ENCODE results near the gene KCNMB4.

Gene KCNMB4

DNA sequence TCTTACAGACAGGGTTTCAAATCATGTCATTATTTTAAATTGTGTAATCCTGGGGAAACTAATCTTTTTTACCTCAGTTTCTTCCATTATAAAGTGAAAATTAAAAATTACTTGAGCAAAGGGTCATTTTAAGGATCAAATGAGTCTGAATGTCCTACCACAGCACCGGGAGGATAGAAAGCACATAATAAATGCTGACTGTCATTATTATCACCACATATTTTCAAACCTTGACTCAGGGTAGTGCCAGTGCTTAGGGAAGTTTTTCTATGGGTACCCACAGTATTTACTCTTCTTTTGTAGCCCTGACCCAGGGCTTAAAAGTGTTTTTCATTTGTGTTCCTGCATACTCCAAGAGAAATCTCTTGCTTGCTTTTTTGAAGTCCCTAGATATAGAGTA is 60.5 kb downstream of the KCNMB4 start:
- Histone ChIP-seq H3K9me3 (ENCODE audit: insufficient read depth, low read length, severe bottlenecking) (no peaks in the 10 kb centered on the region), H3K4me1 (ENCODE audit: insufficient read depth, low read length) (no peaks in the 10 kb centered on the region), H3K79me2 (ENCODE audit: insufficient read depth, low read length) (no peaks in the 10 kb centered on the region), H3K9ac (ENCODE audit: low read depth, low read length) (no peak overlapping the region), H3K27me3 (ENCODE audit: insufficient read depth, low read length, poor library complexity) (no peaks in the 10 kb centered on the region), H3K4me3 (ENCODE audit: low read depth in 1 of 2, low read length in 2 of 2) (no peak overlapping the region), H2AFZ (ENCODE audit: low read depth, low read length) (no peak overlapping the region), H3K36me3 (ENCODE audit: insufficient read depth, low read length) (no peaks in the 10 kb centered on the region), H3K27ac (ENCODE audit: low read length) (no peak overlapping the region), H4K20me1 (ENCODE audit: insufficient read depth, low read length) (no peaks in the 10 kb centered on the region), H3K4me2 (ENCODE audit: insufficient read depth, low read length) (no peak overlapping the region)
- no peak for DNase-seq
- TF ChIP-seq, protein P1, sequence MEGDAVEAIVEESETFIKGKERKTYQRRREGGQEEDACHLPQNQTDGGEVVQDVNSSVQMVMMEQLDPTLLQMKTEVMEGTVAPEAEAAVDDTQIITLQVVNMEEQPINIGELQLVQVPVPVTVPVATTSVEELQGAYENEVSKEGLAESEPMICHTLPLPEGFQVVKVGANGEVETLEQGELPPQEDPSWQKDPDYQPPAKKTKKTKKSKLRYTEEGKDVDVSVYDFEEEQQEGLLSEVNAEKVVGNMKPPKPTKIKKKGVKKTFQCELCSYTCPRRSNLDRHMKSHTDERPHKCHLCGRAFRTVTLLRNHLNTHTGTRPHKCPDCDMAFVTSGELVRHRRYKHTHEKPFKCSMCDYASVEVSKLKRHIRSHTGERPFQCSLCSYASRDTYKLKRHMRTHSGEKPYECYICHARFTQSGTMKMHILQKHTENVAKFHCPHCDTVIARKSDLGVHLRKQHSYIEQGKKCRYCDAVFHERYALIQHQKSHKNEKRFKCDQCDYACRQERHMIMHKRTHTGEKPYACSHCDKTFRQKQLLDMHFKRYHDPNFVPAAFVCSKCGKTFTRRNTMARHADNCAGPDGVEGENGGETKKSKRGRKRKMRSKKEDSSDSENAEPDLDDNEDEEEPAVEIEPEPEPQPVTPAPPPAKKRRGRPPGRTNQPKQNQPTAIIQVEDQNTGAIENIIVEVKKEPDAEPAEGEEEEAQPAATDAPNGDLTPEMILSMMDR (IDR thresholded peaks at IDR 0.05; ENCODE audit: borderline replicate concordance, extremely low read depth, low read length, poor library complexity, severe bottlenecking): no peak
- no peak for TF ChIP-seq EZH2 (IDR thresholded peaks at IDR 0.05; ENCODE audit: borderline replicate concordance, low read depth, low read length, severe bottlenecking)
- no peak for ATAC-seq (ENCODE audit: insufficient read depth, low read depth)

DNA sequence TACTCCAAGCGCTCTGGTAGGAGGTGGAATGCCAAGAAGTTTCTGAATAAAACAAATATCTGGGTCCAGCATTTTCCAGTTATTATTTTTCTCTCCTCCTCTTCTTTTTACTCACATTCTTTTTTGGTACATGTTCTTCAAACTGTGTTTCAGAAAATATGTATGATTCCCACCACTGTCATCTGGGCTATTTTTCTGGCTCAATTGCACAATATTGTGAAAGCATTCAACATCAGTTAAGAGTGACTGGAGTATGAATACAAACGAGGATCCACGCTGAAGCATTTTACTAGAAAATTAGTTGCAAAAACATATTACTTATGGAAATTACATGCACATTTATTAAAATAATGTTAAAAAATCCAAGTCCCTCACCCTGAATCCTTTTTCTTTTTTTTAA is 61.5 kb downstream of the KCNMB4 start:
- TF ChIP-seq, protein P1 (IDR thresholded peaks at IDR 0.05; ENCODE audit: borderline replicate concordance, extremely low read depth, low read length, poor library complexity, severe bottlenecking): no peak
- no peak for TF ChIP-seq EZH2 (IDR thresholded peaks at IDR 0.05; ENCODE audit: borderline replicate concordance, low read depth, low read length, severe bottlenecking)
- no peaks in the 10 kb centered on the region for H4K20me1 ChIP-seq (ENCODE audit: insufficient read depth, low read length)
- DNase-seq (no peak), ATAC-seq (ENCODE audit: insufficient read depth, low read depth) (no peak)
- no peak overlapping the region for H3K4me3 ChIP-seq (ENCODE audit: low read depth in 1 of 2, low read length in 2 of 2)
- H3K9me3 ChIP-seq (ENCODE audit: insufficient read depth, low read length, severe bottlenecking): no peaks in the 10 kb centered on the region
- no peak overlapping the region for H3K4me2 ChIP-seq (ENCODE audit: insufficient read depth, low read length)
- no peak overlapping the region for H2AFZ ChIP-seq (ENCODE audit: low read depth, low read length)
- no peaks in the 10 kb centered on the region for H3K27me3 ChIP-seq (ENCODE audit: insufficient read depth, low read length, poor library complexity)
- H3K9ac ChIP-seq (ENCODE audit: low read depth, low read length): no peak overlapping the region
- H3K4me1 ChIP-seq (ENCODE audit: insufficient read depth, low read length): no peaks in the 10 kb centered on the region
- no peaks in the 10 kb centered on the region for H3K79me2 ChIP-seq (ENCODE audit: insufficient read depth, low read length)
- no peaks in the 10 kb centered on the region for H3K36me3 ChIP-seq (ENCODE audit: insufficient read depth, low read length)
- no peak overlapping the region for H3K27ac ChIP-seq (ENCODE audit: low read length)

DNA sequence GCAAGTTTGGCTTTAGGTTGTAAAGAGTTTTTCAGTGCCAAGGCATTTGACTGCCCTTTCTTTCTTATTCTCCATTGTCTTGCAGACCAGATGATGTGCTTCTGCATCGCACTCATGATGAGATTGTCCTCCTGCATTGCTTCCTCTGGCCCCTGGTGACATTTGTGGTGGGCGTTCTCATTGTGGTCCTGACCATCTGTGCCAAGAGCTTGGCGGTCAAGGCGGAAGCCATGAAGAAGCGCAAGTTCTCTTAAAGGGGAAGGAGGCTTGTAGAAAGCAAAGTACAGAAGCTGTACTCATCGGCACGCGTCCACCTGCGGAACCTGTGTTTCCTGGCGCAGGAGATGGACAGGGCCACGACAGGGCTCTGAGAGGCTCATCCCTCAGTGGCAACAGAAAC is 64.3 kb downstream of the KCNMB4 start:
- Histone ChIP-seq H3K4me2 (ENCODE audit: insufficient read depth, low read length) (no peak overlapping the region), H3K4me3 (ENCODE audit: low read depth in 1 of 2, low read length in 2 of 2) (no peak overlapping the region), H4K20me1 (ENCODE audit: insufficient read depth, low read length) (no peaks in the 10 kb centered on the region), H3K9me3 (ENCODE audit: insufficient read depth, low read length, severe bottlenecking) (no peaks in the 10 kb centered on the region), H3K9ac (ENCODE audit: low read depth, low read length) (no peak overlapping the region), H3K27me3 (ENCODE audit: insufficient read depth, low read length, poor library complexity) (no peaks in the 10 kb centered on the region), H3K36me3 (ENCODE audit: insufficient read depth, low read length) (no peaks in the 10 kb centered on the region), H3K79me2 (ENCODE audit: insufficient read depth, low read length) (no peaks in the 10 kb centered on the region), H3K27ac (ENCODE audit: low read length) (no peak overlapping the region), H3K4me1 (ENCODE audit: insufficient read depth, low read length) (no peaks in the 10 kb centered on the region), H2AFZ (ENCODE audit: low read depth, low read length) (no peak overlapping the region)
- TF ChIP-seq, protein P1 (IDR thresholded peaks at IDR 0.05; ENCODE audit: borderline replicate concordance, extremely low read depth, low read length, poor library complexity, severe bottlenecking): no peak
- TF ChIP-seq EZH2 (IDR thresholded peaks at IDR 0.05; ENCODE audit: borderline replicate concordance, low read depth, low read length, severe bottlenecking): no peak
- DNase-seq: no peak
- ATAC-seq (ENCODE audit: insufficient read depth, low read depth): no peak

DNA sequence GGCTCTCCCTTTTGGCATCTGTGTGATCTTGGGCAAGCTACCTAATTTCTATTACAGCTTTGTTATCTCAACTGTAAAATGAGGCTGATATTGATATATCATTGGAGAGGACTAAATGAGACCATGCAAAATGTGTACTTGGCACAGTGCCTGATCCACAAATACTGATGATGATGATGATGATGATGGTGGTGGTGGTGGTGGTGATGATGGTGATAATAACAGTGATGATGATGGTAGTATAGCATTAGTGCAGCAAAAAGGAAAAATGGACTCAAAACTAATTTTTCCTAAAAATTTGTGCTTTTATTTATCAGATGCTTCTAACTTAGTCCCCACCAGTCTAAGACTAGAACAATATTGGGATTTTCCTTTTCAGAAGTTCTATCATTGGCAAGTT is 70.7 kb downstream of the KCNMB4 start:
- ATAC-seq (ENCODE audit: insufficient read depth, low read depth) (no peak), DNase-seq (no peak)
- Histone ChIP-seq H3K79me2 (ENCODE audit: insufficient read depth, low read length) (no peaks in the 10 kb centered on the region), H3K9me3 (ENCODE audit: insufficient read depth, low read length, severe bottlenecking) (no peaks in the 10 kb centered on the region), H3K36me3 (ENCODE audit: insufficient read depth, low read length) (no peaks in the 10 kb centered on the region), H3K4me1 (ENCODE audit: insufficient read depth, low read length) (no peaks in the 10 kb centered on the region), H2AFZ (ENCODE audit: low read depth, low read length) (no peak overlapping the region), H3K9ac (ENCODE audit: low read depth, low read length) (no peak overlapping the region), H3K27me3 (ENCODE audit: insufficient read depth, low read length, poor library complexity) (no peaks in the 10 kb centered on the region), H3K27ac (ENCODE audit: low read length) (no peak overlapping the region), H3K4me3 (ENCODE audit: low read depth in 1 of 2, low read length in 2 of 2) (no peak overlapping the region), H3K4me2 (ENCODE audit: insufficient read depth, low read length) (no peak overlapping the region), H4K20me1 (ENCODE audit: insufficient read depth, low read length) (no peaks in the 10 kb centered on the region)
- TF ChIP-seq, protein P1 (IDR thresholded peaks at IDR 0.05; ENCODE audit: borderline replicate concordance, extremely low read depth, low read length, poor library complexity, severe bottlenecking): no peak
- TF ChIP-seq EZH2 (IDR thresholded peaks at IDR 0.05; ENCODE audit: borderline replicate concordance, low read depth, low read length, severe bottlenecking): no peak

Measured in DND-41 (cell line).